Stimulated activated CD4-positive, alpha-beta T cell treated with anti-CD3 and anti-CD28 coated beads, Interleukin-4, amount 100 ng/mL, for 24 hours (primary cell): ENCODE data around the gene ATXN3.

Experiments
- DNase-seq: peaks from one replicate; pipeline ENCODE4 v3.0.0-alpha.2; 2020

ATXN3 gene

GRCh38 chr14:92106143-92106926 lies at the start of gene ATXN3:
ATXN3 (minus strand) TSS chr14:92106582; CDS start chr14:92106552, 30 bp downstream.
- DNase-seq, result peak; percentile 97

GRCh38 chr14:92154283-92154942 lies 48.0 kb upstream of the ATXN3 start:
- no peak for DNase-seq

GRCh38 chr14:92153581-92153980 lies 47.2 kb upstream of the ATXN3 start:
- DNase-seq, result no peak

- no peak for DNase-seq
Observed at GRCh38 chr14:92144708-92145107, 38.3 kb upstream of the ATXN3 start.

- no peak for DNase-seq
Observed at GRCh38 chr14:92143962-92144361, 37.6 kb upstream of the ATXN3 start.

- no peak for DNase-seq
Observed at GRCh38 chr14:92143309-92143708, 36.9 kb upstream of the ATXN3 start.

GRCh38 chr14:92135269-92135668 lies 28.9 kb upstream of the ATXN3 start:
- DNase-seq, result no peak

GRCh38 chr14:92134456-92134855 lies 28.1 kb upstream of the ATXN3 start:
- no peak for DNase-seq

- no peak for DNase-seq
Observed at GRCh38 chr14:92122761-92123160, 16.4 kb upstream of the ATXN3 start.

GRCh38 chr14:92122351-92122677 lies 15.9 kb upstream of the ATXN3 start:
- DNase-seq, result peak; percentile 13

- peak; percentile 88 for DNase-seq
Observed at GRCh38 chr14:92121670-92122350, 15.4 kb upstream of the ATXN3 start, which contains the start of the genes CPSF2 and NDUFB1. CPSF2 (plus strand) TSS chr14:92121969; CDS start chr14:92130985, 9,016 bp downstream. NDUFB1 (minus strand) TSS chr14:92121706; CDS start chr14:92117637, 4,069 bp downstream.

- DNase-seq, result no peak
Observed at GRCh38 chr14:92121207-92121669, 14.9 kb upstream of the ATXN3 start.

- no peak for DNase-seq
Observed at GRCh38 chr14:92109490-92109889, 3.1 kb upstream of the ATXN3 start.

GRCh38 chr14:92108345-92109254 lies 2.2 kb upstream of the ATXN3 start:
- peak; percentile 29 for DNase-seq

- DNase-seq, result peak; percentile 24
Observed at GRCh38 chr14:92105893-92106142, 564 bp downstream of the ATXN3 start.

- DNase-seq, result no peak
Observed at GRCh38 chr14:92105073-92105892, 1.1 kb downstream of the ATXN3 start.

- DNase-seq, result no peak
Observed at GRCh38 chr14:92103363-92103989, 2.9 kb downstream of the ATXN3 start.

GRCh38 chr14:92099802-92100201 lies 6.6 kb downstream of the ATXN3 start:
- DNase-seq, result no peak

GRCh38 chr14:92093320-92093719 lies 13.1 kb downstream of the ATXN3 start:
- no peak for DNase-seq

GRCh38 chr14:92088494-92088893 lies 17.9 kb downstream of the ATXN3 start:
- no peak for DNase-seq

GRCh38 chr14:92074555-92074954 lies 31.8 kb downstream of the ATXN3 start:
- DNase-seq, result no peak
